ENCODE data around the gene KRT222. TPM values are rescaled to one million over a fixed set of nuclear protein-coding genes. Genes with fewer than 3 reads are reported as not detected.

Gene KRT222
- total RNA-seq, 4 donors from 2014 or later, result 0.26 TPM; not detected in 3

DNA sequence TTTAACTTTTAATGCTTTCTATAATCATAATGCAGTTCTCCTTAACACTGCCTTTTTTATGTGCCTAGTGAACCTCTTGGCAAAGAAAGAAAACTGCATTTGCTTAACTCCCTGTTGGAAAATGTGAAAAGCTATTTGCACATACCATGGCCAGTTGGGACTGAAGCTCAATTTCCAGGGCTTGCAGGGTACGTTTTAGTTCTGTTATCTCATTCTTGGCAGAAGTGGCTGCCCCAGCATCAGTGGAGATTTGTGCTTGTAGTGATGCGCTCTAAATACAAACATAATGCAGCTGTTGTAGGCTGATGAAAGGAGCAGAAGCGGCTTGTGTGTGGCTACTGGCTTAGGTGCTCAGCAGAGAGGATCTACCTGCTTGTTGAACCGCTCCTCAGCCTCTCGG is 34.9 kb upstream of the KRT222 start:
- no peaks in the 10 kb centered on the region for H3K9me3 ChIP-seq
- H3K27me3 ChIP-seq, result peaks cover 5% of the 10 kb centered on the region
- H3K4me1 ChIP-seq, result peaks cover 9% of the 10 kb centered on the region
- H3K4me3 ChIP-seq, result no peak overlapping the region
- no peaks in the 10 kb centered on the region for H3K36me3 ChIP-seq
- no peak for DNase-seq (ENCODE audit: low spot score in 2 of 2)
- H3K27ac ChIP-seq, result no peak overlapping the region
- 56% methylated on average over 5 of the region's 5 CpGs for WGBS
- TF ChIP-seq POLR2A (IDR thresholded peaks at IDR 0.05) (no peak), POLR2AphosphoS5 (IDR thresholded peaks at IDR 0.05) (no peak), EP300 (IDR thresholded peaks at IDR 0.05) (no peak)
- TF ChIP-seq, protein P1, sequence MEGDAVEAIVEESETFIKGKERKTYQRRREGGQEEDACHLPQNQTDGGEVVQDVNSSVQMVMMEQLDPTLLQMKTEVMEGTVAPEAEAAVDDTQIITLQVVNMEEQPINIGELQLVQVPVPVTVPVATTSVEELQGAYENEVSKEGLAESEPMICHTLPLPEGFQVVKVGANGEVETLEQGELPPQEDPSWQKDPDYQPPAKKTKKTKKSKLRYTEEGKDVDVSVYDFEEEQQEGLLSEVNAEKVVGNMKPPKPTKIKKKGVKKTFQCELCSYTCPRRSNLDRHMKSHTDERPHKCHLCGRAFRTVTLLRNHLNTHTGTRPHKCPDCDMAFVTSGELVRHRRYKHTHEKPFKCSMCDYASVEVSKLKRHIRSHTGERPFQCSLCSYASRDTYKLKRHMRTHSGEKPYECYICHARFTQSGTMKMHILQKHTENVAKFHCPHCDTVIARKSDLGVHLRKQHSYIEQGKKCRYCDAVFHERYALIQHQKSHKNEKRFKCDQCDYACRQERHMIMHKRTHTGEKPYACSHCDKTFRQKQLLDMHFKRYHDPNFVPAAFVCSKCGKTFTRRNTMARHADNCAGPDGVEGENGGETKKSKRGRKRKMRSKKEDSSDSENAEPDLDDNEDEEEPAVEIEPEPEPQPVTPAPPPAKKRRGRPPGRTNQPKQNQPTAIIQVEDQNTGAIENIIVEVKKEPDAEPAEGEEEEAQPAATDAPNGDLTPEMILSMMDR (IDR thresholded peaks at IDR 0.05), result no peak

DNA sequence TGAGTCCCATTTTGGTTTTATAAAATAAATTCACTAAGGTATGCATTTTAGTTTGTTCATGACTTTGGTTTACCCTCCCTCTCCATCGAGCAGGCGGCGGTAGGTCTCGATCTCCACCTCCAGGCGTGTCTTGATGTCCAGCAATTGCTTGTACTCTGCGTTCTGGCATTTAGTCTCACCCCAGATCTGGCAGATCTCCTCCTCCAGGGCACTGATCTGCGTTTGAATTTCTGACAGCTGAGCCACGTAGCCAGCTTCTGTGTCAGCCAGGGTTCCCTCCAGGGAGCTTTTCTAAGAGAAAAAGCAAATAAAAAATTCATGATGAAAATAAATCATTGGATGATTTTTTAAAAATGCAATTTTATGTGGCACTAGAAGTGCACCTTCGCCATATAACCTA is 34.4 kb upstream of the KRT222 start:
- Histone ChIP-seq H3K4me3 (no peak overlapping the region), H3K27me3 (peaks cover 5% of the 10 kb centered on the region), H3K27ac (no peak overlapping the region), H3K9me3 (no peaks in the 10 kb centered on the region), H3K36me3 (no peaks in the 10 kb centered on the region), H3K4me1 (peaks cover 9% of the 10 kb centered on the region)
- no peak for DNase-seq (ENCODE audit: low spot score in 2 of 2)
- 29% methylated on average over 9 of the region's 9 CpGs for WGBS
- TF ChIP-seq EP300 (IDR thresholded peaks at IDR 0.05) (no peak), POLR2AphosphoS5 (IDR thresholded peaks at IDR 0.05) (no peak), POLR2A (IDR thresholded peaks at IDR 0.05) (no peak)
- TF ChIP-seq, protein P1 (IDR thresholded peaks at IDR 0.05), result no peak

DNA sequence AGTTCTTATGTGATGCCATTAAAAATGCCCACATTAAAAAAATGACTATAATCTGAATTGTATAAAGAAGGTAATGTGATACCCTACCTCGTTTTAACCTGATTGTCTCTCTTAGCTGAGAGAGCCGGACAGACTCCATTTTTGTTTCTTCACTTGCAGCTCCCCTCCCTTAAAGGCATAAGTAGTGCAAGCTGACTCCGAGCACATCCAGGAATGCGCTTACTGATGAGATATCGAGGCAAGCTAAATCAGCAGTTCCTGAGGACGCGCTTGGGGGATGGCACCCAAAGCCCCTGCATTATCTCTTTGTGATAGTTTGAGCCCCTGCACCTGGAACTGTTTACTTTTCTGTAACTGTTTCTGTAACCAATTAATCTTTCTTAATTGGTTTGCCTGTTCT is 32.3 kb upstream of the KRT222 start:
- H3K27me3 ChIP-seq, result no peaks in the 10 kb centered on the region
- H3K4me1 ChIP-seq, result peaks cover 9% of the 10 kb centered on the region
- WGBS, result 45% methylated on average over 7 of the region's 7 CpGs
- H3K4me3 ChIP-seq, result no peak overlapping the region
- TF ChIP-seq, protein P1 (IDR thresholded peaks at IDR 0.05), result no peak
- TF ChIP-seq POLR2AphosphoS5 (IDR thresholded peaks at IDR 0.05), result no peak
- H3K9me3 ChIP-seq, result no peaks in the 10 kb centered on the region
- no peaks in the 10 kb centered on the region for H3K36me3 ChIP-seq
- no peak overlapping the region for H3K27ac ChIP-seq
- DNase-seq (ENCODE audit: low spot score in 2 of 2), result no peak

DNA sequence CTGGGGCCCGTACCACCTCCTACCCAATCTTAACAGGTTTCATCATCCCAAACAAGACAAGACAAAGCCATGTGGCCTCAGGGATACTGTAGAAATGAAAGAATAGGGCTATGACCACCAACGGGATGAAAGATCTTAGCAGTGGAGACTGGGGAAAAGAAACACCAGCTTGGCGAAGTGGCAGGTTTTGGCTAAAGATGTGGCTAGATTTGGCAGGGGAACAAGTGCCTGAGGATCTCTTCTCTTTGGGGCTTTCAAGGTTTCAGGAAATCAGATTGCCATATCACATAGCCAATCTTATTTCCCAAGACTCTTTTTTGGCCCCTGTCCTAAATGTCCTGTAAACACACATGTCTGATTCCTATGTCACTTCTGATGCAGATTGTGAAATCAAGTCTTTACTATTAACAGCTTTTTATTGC is 31.7 kb upstream of the KRT222 start:
- H3K36me3 ChIP-seq, result no peaks in the 10 kb centered on the region
- no peaks in the 10 kb centered on the region for H3K9me3 ChIP-seq
- H3K27ac ChIP-seq, result no peak overlapping the region
- TF ChIP-seq POLR2AphosphoS5 (IDR thresholded peaks at IDR 0.05) (no peak), POLR2A (IDR thresholded peaks at IDR 0.05) (no peak), EP300 (IDR thresholded peaks at IDR 0.05) (no peak)
- TF ChIP-seq, protein P1 (IDR thresholded peaks at IDR 0.05), result no peak
- H3K4me3 ChIP-seq, result no peak overlapping the region
- no peak for DNase-seq (ENCODE audit: low spot score in 2 of 2)
- 47% methylated on average over 3 of the region's 3 CpGs for WGBS
- no peaks in the 10 kb centered on the region for H3K27me3 ChIP-seq
- peaks cover 9% of the 10 kb centered on the region for H3K4me1 ChIP-seq

DNA sequence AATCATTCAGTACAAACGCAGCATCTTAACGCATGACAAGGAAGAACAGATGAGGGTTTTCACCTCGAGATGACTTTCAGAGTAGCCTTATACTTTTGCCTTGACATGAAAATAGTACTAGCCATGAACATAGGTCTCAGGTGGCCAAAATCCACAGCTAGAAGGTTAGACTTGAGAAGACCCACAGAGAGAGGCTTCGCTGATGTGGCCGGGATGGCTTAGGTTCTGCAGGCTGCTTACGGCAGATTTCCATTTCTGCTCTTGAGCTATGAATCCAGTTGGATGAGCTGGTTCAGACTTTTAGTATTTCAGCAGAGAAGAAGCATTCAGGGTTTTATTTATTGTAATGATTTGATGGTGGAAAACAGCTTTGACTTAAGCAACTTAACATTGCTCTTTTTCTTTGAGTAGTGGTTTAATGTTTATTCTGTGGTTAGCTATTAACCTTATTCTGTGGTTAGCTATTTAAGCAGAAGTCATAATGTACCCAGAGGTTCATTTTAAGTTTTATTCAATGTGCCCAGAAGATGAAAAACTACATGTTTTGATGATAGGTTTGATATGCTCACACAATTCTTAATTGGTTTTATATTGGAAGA is 31.0 kb upstream of the KRT222 start:
- TF ChIP-seq POLR2AphosphoS5 (IDR thresholded peaks at IDR 0.05) (no peak), POLR2A (IDR thresholded peaks at IDR 0.05) (no peak), EP300 (IDR thresholded peaks at IDR 0.05) (no peak)
- TF ChIP-seq, protein P1 (IDR thresholded peaks at IDR 0.05), result no peak
- no peak for DNase-seq (ENCODE audit: low spot score in 2 of 2)
- Histone ChIP-seq H3K4me3 (no peak overlapping the region), H3K27me3 (no peaks in the 10 kb centered on the region), H3K9me3 (no peaks in the 10 kb centered on the region), H3K4me1 (peaks cover 9% of the 10 kb centered on the region), H3K27ac (no peak overlapping the region), H3K36me3 (no peaks in the 10 kb centered on the region)
- 93% methylated on average over 6 of the region's 6 CpGs for WGBS

All from suprapubic skin (tissue), 4 donors.